ENCODE results near the gene TMC1. TPM values are rescaled to one million over a fixed set of nuclear protein-coding genes. Genes with fewer than 3 reads are reported as not detected.

The TMC1 gene
- total RNA-seq, 1 donor from 2014 or later: not detected

- no peak overlapping the region for H3K4me3 Mint-ChIP-seq (ENCODE audit: unreplicated experiment)
- peaks cover 2% of the 10 kb centered on the region for H3K27me3 Mint-ChIP-seq (ENCODE audit: unreplicated experiment)
- H3K27ac Mint-ChIP-seq (ENCODE audit: unreplicated experiment): no peak overlapping the region
- TF ChIP-seq CTCF (IDR thresholded peaks at IDR 0.05): no peak
- H3K4me1 Mint-ChIP-seq (ENCODE audit: unreplicated experiment): no peaks in the 10 kb centered on the region
- H3K36me3 Mint-ChIP-seq (ENCODE audit: unreplicated experiment): no peaks in the 10 kb centered on the region
- DNase-seq (ENCODE audit: extremely low spot score, unreplicated experiment): no peak
- peaks cover 10% of the 10 kb centered on the region for H3K9me3 Mint-ChIP-seq (ENCODE audit: unreplicated experiment)
Measured at GRCh38 chr9:72627147-72627546, 105.7 kb downstream of the TMC1 start.

- Mint-ChIP-seq H3K27me3 (ENCODE audit: unreplicated experiment) (peaks cover 2% of the 10 kb centered on the region), H3K9me3 (ENCODE audit: unreplicated experiment) (peaks cover 16% of the 10 kb centered on the region), H3K27ac (ENCODE audit: unreplicated experiment) (no peak overlapping the region), H3K36me3 (ENCODE audit: unreplicated experiment) (no peaks in the 10 kb centered on the region), H3K4me1 (ENCODE audit: unreplicated experiment) (no peaks in the 10 kb centered on the region), H3K4me3 (ENCODE audit: unreplicated experiment) (no peak overlapping the region)
- TF ChIP-seq CTCF (IDR thresholded peaks at IDR 0.05): no peak
- DNase-seq (ENCODE audit: extremely low spot score, unreplicated experiment): no peak
Measured at GRCh38 chr9:72627956-72628540, 106.6 kb downstream of the TMC1 start.

- peaks cover 31% of the 10 kb centered on the region for H3K9me3 Mint-ChIP-seq (ENCODE audit: unreplicated experiment)
- TF ChIP-seq CTCF (IDR thresholded peaks at IDR 0.05): no peak
- DNase-seq (ENCODE audit: extremely low spot score, unreplicated experiment): no peak
- no peak overlapping the region for H3K27ac Mint-ChIP-seq (ENCODE audit: unreplicated experiment)
- no peaks in the 10 kb centered on the region for H3K36me3 Mint-ChIP-seq (ENCODE audit: unreplicated experiment)
- no peaks in the 10 kb centered on the region for H3K4me1 Mint-ChIP-seq (ENCODE audit: unreplicated experiment)
- H3K4me3 Mint-ChIP-seq (ENCODE audit: unreplicated experiment): no peak overlapping the region
- peaks cover 7% of the 10 kb centered on the region for H3K27me3 Mint-ChIP-seq (ENCODE audit: unreplicated experiment)
Measured at GRCh38 chr9:72633966-72634365, 112.6 kb downstream of the TMC1 start.

- no peak overlapping the region for H3K27ac Mint-ChIP-seq (ENCODE audit: unreplicated experiment)
- H3K4me1 Mint-ChIP-seq (ENCODE audit: unreplicated experiment): no peaks in the 10 kb centered on the region
- peaks cover 10% of the 10 kb centered on the region for H3K27me3 Mint-ChIP-seq (ENCODE audit: unreplicated experiment)
- peaks cover 31% of the 10 kb centered on the region for H3K9me3 Mint-ChIP-seq (ENCODE audit: unreplicated experiment)
- no peaks in the 10 kb centered on the region for H3K36me3 Mint-ChIP-seq (ENCODE audit: unreplicated experiment)
- no peak overlapping the region for H3K4me3 Mint-ChIP-seq (ENCODE audit: unreplicated experiment)
- DNase-seq (ENCODE audit: extremely low spot score, unreplicated experiment): no peak
- no peak for TF ChIP-seq CTCF (IDR thresholded peaks at IDR 0.05)
Measured at GRCh38 chr9:72635197-72635596, 113.8 kb downstream of the TMC1 start.

GRCh38 chr9:72636621-72637020, 115.2 kb downstream of the TMC1 start:
- no peak for DNase-seq (ENCODE audit: extremely low spot score, unreplicated experiment)
- no peak overlapping the region for H3K4me3 Mint-ChIP-seq (ENCODE audit: unreplicated experiment)
- H3K4me1 Mint-ChIP-seq (ENCODE audit: unreplicated experiment): no peaks in the 10 kb centered on the region
- no peak for TF ChIP-seq CTCF (IDR thresholded peaks at IDR 0.05)
- H3K27ac Mint-ChIP-seq (ENCODE audit: unreplicated experiment): no peak overlapping the region
- H3K27me3 Mint-ChIP-seq (ENCODE audit: unreplicated experiment): peaks cover 10% of the 10 kb centered on the region
- H3K9me3 Mint-ChIP-seq (ENCODE audit: unreplicated experiment): peaks cover 29% of the 10 kb centered on the region
- no peaks in the 10 kb centered on the region for H3K36me3 Mint-ChIP-seq (ENCODE audit: unreplicated experiment)
